Endothelial cell of umbilical vein (primary cell): ENCODE measurements around the gene PPP6R1. TPM values are rescaled to one million over a fixed set of nuclear protein-coding genes. Genes with fewer than 3 reads are reported as not detected.
A peak's percentile ranks its signal among the peaks of the same experiment; 100 is the strongest.

ENCODE experiments used
- BruUV-seq: library from RNA; stranded (reverse); fragments of 400-500 nt; replicated peaks from 2 replicates; lab custom pipeline; 2021; lab: Mats Ljungman, UMichigan
- CTCF ChIA-PET: fragments of 300-600, 350-600 bp; sonication (Branson Sonifier 250); formaldehyde crosslinking; loops from one replicate; lab custom pipeline; 2021; ENCODE audit warnings: antibody characterized with exemption, inconsistent platforms; lab: Charles Lee
- POLR2A ChIA-PET: fragments of 300-600, 350-600 bp; sonication (Branson Sonifier 250); formaldehyde crosslinking; loops from one replicate; lab custom pipeline; 2021; ENCODE audit warnings: antibody characterized with exemption, inconsistent platforms; lab: Charles Lee
- DNase-seq: peaks from one replicate; pipeline ENCODE4 v3.0.0-alpha.2; 2011; ENCODE audit warnings: low read depth, low spot score
- FAIRE-seq: peaks from 2 replicates; lab custom pipeline; 2011; peaks lifted over from hg19 to GRCh38; lab: Jason Lieb, UNC
- H2AFZ ChIP-seq: 2 replicates; pipeline ENCODE4 v1.6.0; 2012; ENCODE audit warnings: low read depth, low read length, control low read depth, inconsistent platforms
- H3K27ac ChIP-seq: 2 replicates; pipeline ENCODE4 v1.5.1; 2011; ENCODE audit warnings: low read depth, mild to moderate bottlenecking, control low read depth, low read length, moderate library complexity; ENCODE audit not compliant: insufficient read depth
- H3K27me3 ChIP-seq, 2 experiments: 2 replicates each; pipeline versions ENCODE4 v1.6.0 to v1.6.1; 2011; ENCODE audit warnings: low read length in 2 of 2, mixed read lengths in 1 of 2; ENCODE audit not compliant: control insufficient read depth in 2 of 2, insufficient read depth in 2 of 2
- H3K36me3 ChIP-seq, 2 experiments: 2 replicates in 1 of 2; 3 replicates in 1 of 2; pipeline ENCODE4 v1.5.1; 2011; ENCODE audit warnings: low read length in 2 of 2, mild to moderate bottlenecking in 1 of 2, moderate library complexity in 1 of 2; ENCODE audit not compliant: control insufficient read depth in 2 of 2, insufficient read depth in 2 of 2; ENCODE audit errors: extremely low read depth in 1 of 2
- H3K4me1 ChIP-seq: 3 replicates; pipeline ENCODE4 v1.5.1; 2011; ENCODE audit warnings: mild to moderate bottlenecking, low read length; ENCODE audit not compliant: control insufficient read depth, insufficient read depth; ENCODE audit errors: extremely low read depth
- H3K4me2 ChIP-seq: 2 replicates; pipeline ENCODE4 v1.6.1; 2011; ENCODE audit warnings: low read length, control low read depth, mixed read lengths; ENCODE audit not compliant: insufficient read depth
- H3K4me3 ChIP-seq, 3 experiments: fragments of 200-600 bp in 1 of 3; sonication (generic), shearing (Covaris generic) in 1 of 3; replicated peaks in 1 of 3; 2 replicates each; pipeline ENCODE4 v1.5.1; 2011 to 2016; ENCODE audit warnings: control low read depth in 3 of 3, low read length in 3 of 3, mild to moderate bottlenecking in 2 of 3, inconsistent platforms in 1 of 3, low read depth in 1 of 3, moderate library complexity in 1 of 3; ENCODE audit not compliant: insufficient read depth in 1 of 3
- H3K79me2 ChIP-seq: 2 replicates; pipeline ENCODE4 v1.6.0; 2012; ENCODE audit warnings: low read length, inconsistent platforms; ENCODE audit not compliant: control insufficient read depth, insufficient read depth
- H3K9ac ChIP-seq: replicated peaks from 2 replicates; pipeline ENCODE3; 2011; ENCODE audit warnings: low read length, control low read depth; ENCODE audit not compliant: insufficient read depth; ENCODE audit errors: extremely low read depth
- H3K9me1 ChIP-seq: replicated peaks from 3 replicates; pipeline ENCODE4 v1.6.0; 2011; ENCODE audit warnings: mild to moderate bottlenecking, low read length; ENCODE audit not compliant: control insufficient read depth, insufficient read depth; ENCODE audit errors: extremely low read depth
- H3K9me3 ChIP-seq: replicated peaks from 2 replicates; pipeline ENCODE4 v1.5.1; 2012; ENCODE audit warnings: low read length, inconsistent platforms; ENCODE audit not compliant: control insufficient read depth, insufficient read depth
- H4K20me1 ChIP-seq: replicated peaks from 2 replicates; pipeline ENCODE3; 2011; ENCODE audit warnings: mild to moderate bottlenecking, low read length; ENCODE audit not compliant: control insufficient read depth, insufficient read depth; ENCODE audit errors: extremely low read depth
- CTCF ChIP-seq, 2 donors: IDR thresholded peaks; 1 replicate in 1 of 2; 2 replicates in 1 of 2; pipeline ENCODE4 v1.5.1; 2011; ENCODE audit warnings: low read length in 2 of 2, mild to moderate bottlenecking in 2 of 2, moderate library complexity in 2 of 2, control low read depth in 1 of 2, inconsistent platforms in 1 of 2, low read depth in 1 of 2; ENCODE audit not compliant: insufficient read depth in 1 of 2; ENCODE audit errors: extremely low read depth in 1 of 2
- EZH2 ChIP-seq: IDR thresholded peaks from 2 replicates; pipeline ENCODE4 v1.6.1; 2012; ENCODE audit warnings: borderline replicate concordance, low read depth, mild to moderate bottlenecking, moderate library complexity, low read length, inconsistent platforms; ENCODE audit not compliant: severe bottlenecking
- FOS ChIP-seq: IDR thresholded peaks from 2 replicates; pipeline ENCODE4 v1.6.1; 2011; ENCODE audit warnings: mild to moderate bottlenecking, low read length, moderate library complexity, borderline replicate concordance; ENCODE audit not compliant: insufficient read depth
- GATA2 ChIP-seq: IDR thresholded peaks from 2 replicates; pipeline ENCODE4 v1.7.0; 2011; ENCODE audit warnings: low read depth, mild to moderate bottlenecking, moderate library complexity, mixed read lengths, low read length; ENCODE audit not compliant: insufficient read length, insufficient read depth
- JUN ChIP-seq: IDR thresholded peaks from 2 replicates; pipeline ENCODE4 v1.6.1; 2011; ENCODE audit warnings: borderline replicate concordance, low read depth; ENCODE audit not compliant: insufficient read length, insufficient read depth
- MAX ChIP-seq: IDR thresholded peaks from 2 replicates; pipeline ENCODE4 v1.6.1; 2011; ENCODE audit not compliant: insufficient read depth, insufficient read length
- MYC ChIP-seq: IDR thresholded peaks from one replicate; pipeline ENCODE4 v1.6.1; 2011; ENCODE audit warnings: mild to moderate bottlenecking, low read depth, low read length
- POLR2A ChIP-seq: IDR thresholded peaks from 2 replicates; pipeline ENCODE4 v1.6.1; 2012; ENCODE audit warnings: low read depth, mild to moderate bottlenecking, control low read depth, low read length
- POLR2AphosphoS5 ChIP-seq: IDR thresholded peaks from 2 replicates; pipeline ENCODE4 v1.6.1; 2012; ENCODE audit warnings: low read depth, mild to moderate bottlenecking, control low read depth, low read length, moderate library complexity; ENCODE audit not compliant: insufficient read depth
- dilution Hi-C: fragments of 300-500 bp; cut with MboI; formaldehyde crosslinking; loops from one replicate; pipeline ENCODE4 v1.15.0; 2019; ENCODE audit warnings: low sequenced_read_pairs; ENCODE audit not compliant: extremely low pct_ligation_motif_present
- intact Hi-C: fragments of 100-400 bp; cut with micrococcal nuclease; formaldehyde crosslinking; loops from one replicate; pipeline ENCODE4 v1.10.0; 2022
- polyA plus RNA-seq, 4 experiments: library from polyadenylated mRNA; depleted of rRNA in 3 of 4; stranded (reverse) in 3 of 4; unstranded in 1 of 4; fragments of >200 nt; gene quantifications; 2 replicates each; pipeline versions ENCODE4 v1.2.1 to v1.2.3, GENCODE V29; 2011 to 2012; ENCODE audit warnings: missing spikeins in 1 of 4
- total RNA-seq: library from RNA; stranded (reverse); gene quantifications from 2 replicates; pipeline ENCODE4 v1.2.3, GENCODE V29; 2021

The PPP6R1 gene
- total and polyA plus RNA-seq, 2 donors (not counting 3 experiments of a cell fraction or from before 2014, with no cell fraction given), result 35.7 to 71.8 TPM

- BruUV-seq, result no TSS peak
- Histone ChIP-seq H4K20me1 (no peaks in the 10 kb centered on the region), H3K4me2 (no peak within 1 kb of the TSS), H3K79me2 (no peaks in the 10 kb centered on the region), H3K4me3 (no peak within 1 kb of the TSS), H3K27me3 (no peaks in the 10 kb centered on the region), H3K9me3 (no peaks in the 10 kb centered on the region), H3K27ac (peak within 1 kb of the TSS; percentile 49), H2AFZ (peak within 1 kb of the TSS; percentile 8), H3K4me1 (peaks cover 24% of the 10 kb centered on the region), H3K9ac (no peak within 1 kb of the TSS), H3K36me3 (no peaks in the 10 kb centered on the region), H3K9me1 (no peaks in the 10 kb centered on the region)
- dilution Hi-C loops, result no loop called here
- CTCF ChIA-PET, result no interaction called here
- intact Hi-C loops, result no loop called here
- DNase-seq (no peak), FAIRE-seq (no peak)
- no peak for TF ChIP-seq EZH2
- TF ChIP-seq CTCF (IDR thresholded peaks at IDR 0.05; ENCODE audit: extremely low read depth in 1 of 2, insufficient read depth in 1 of 2, low read depth in 1 of 2, low read length in 2 of 2), result no peak
- TF ChIP-seq POLR2AphosphoS5, result no peak
- no peak for TF ChIP-seq JUN
- no peak for TF ChIP-seq GATA2
- no peak for TF ChIP-seq MAX
- TF ChIP-seq POLR2A, result no peak
- TF ChIP-seq FOS, result no peak
- no peak for TF ChIP-seq MYC
- POLR2A ChIA-PET, result no interaction called here
Measured at GRCh38 chr19:55208880-55209692, 49.7 kb downstream of the PPP6R1 start, which contains the start of gene PTPRH. TSS of gene PTPRH (minus strand) at chr19:55209501. CDS start at chr19:55209433, 68 bp downstream.
